MCF 10A (cell line): ENCODE results near the gene PRMT3. TPM values are rescaled to one million over a fixed set of nuclear protein-coding genes. Genes with fewer than 3 reads are reported as not detected.

Experiments used
- BruUV-seq: library from RNA; stranded (reverse); fragments of 400-500 nt; replicated peaks from 2 replicates; lab custom pipeline; 2021; lab: Mats Ljungman, UMichigan
- CTCF ChIA-PET: fragments of 300-600 bp; sonication (Branson Sonifier 250); formaldehyde crosslinking; extraction: SDS; loops from one replicate; lab custom pipeline; 2021; ENCODE audit warnings: antibody characterized with exemption, inconsistent platforms; lab: Yijun Ruan, JAX
- POLR2A ChIA-PET: fragments of 300-600, 350-650 bp; sonication (Branson Sonifier 250); formaldehyde crosslinking; extraction: SDS; loops from one replicate; lab custom pipeline; 2020; ENCODE audit warnings: antibody characterized with exemption, inconsistent platforms; lab: Yijun Ruan, JAX
- DNase-seq: peaks from one replicate; pipeline ENCODE4 v3.0.0-alpha.2; 2018; ENCODE audit not compliant: unreplicated experiment
- H3K27ac Mint-ChIP-seq: one replicate; pipeline ENCODE4 v1.8.0; 2022; ENCODE audit warnings: mild to moderate bottlenecking, low read depth, mixed read lengths; ENCODE audit not compliant: unreplicated experiment
- H3K27me3 Mint-ChIP-seq: one replicate; pipeline ENCODE4 v1.8.0; 2022; ENCODE audit warnings: mixed read lengths; ENCODE audit not compliant: insufficient read depth, unreplicated experiment
- H3K36me3 Mint-ChIP-seq: one replicate; pipeline ENCODE4 v1.8.0; 2022; ENCODE audit warnings: mild to moderate bottlenecking, moderate library complexity, mixed read lengths; ENCODE audit not compliant: insufficient read depth, unreplicated experiment
- H3K4me1 Mint-ChIP-seq: one replicate; pipeline ENCODE4 v1.8.0; 2022; ENCODE audit warnings: mixed read lengths; ENCODE audit not compliant: insufficient read depth, unreplicated experiment
- H3K4me3 Mint-ChIP-seq: one replicate; pipeline ENCODE4 v1.8.0; 2022; ENCODE audit warnings: mild to moderate bottlenecking, moderate library complexity, mixed read lengths; ENCODE audit not compliant: unreplicated experiment
- H3K9me3 Mint-ChIP-seq: one replicate; pipeline ENCODE4 v1.8.0; 2022; ENCODE audit warnings: mixed read lengths; ENCODE audit not compliant: unreplicated experiment
- intact Hi-C: fragments of 100-400 bp; cut with micrococcal nuclease; formaldehyde crosslinking; loops from 2 replicates; pipeline ENCODE4 v1.14.1; 2022
- total RNA-seq: library from RNA; stranded (reverse); gene quantifications from 2 replicates; pipeline ENCODE4 v1.2.3, GENCODE V29; 2022
- TF ChIP-seq, protein P1 (sequence below): fragments of 200-600 bp; IDR thresholded peaks from one replicate; pipeline ENCODE4 v1.8.0; 2022; ENCODE audit warnings: antibody characterized with exemption, mild to moderate bottlenecking; ENCODE audit not compliant: unreplicated experiment

The PRMT3 gene
- total RNA-seq, 1 experiment from 2014 or later: 60.1 TPM

DNA sequence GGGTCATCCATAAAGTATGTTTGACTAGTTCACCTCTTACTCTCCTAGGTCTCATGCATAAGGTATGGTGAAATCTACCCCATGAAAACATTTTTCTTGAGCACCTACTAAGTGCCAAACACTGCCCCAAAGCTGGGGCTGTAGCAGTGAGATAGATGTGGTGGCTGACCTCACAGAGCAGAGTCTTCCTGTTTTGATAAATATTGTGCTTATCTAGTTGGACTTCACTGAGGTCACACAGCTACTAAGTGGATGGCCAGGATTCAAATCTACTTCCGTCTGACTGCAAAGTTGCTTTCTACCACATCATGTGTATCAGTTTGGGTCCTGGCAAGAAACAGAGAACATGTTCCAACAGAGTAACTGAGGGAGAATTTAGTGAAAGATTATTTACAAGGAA is 30.4 kb upstream of the PRMT3 start:
- no peak overlapping the region for H3K27ac Mint-ChIP-seq
- no peaks in the 10 kb centered on the region for H3K27me3 Mint-ChIP-seq
- intact Hi-C loops: no loop called here
- CTCF ChIA-PET: interaction anchor here (1.8 to 12.3 kb wide), 3 partner anchors 197 to 230 kb away, joined by 4 to 253 read pairs (median 179); partner anchors contain the start of gene DBX1
- no TSS peak for BruUV-seq
- no peak for DNase-seq
- TF ChIP-seq, protein P1, sequence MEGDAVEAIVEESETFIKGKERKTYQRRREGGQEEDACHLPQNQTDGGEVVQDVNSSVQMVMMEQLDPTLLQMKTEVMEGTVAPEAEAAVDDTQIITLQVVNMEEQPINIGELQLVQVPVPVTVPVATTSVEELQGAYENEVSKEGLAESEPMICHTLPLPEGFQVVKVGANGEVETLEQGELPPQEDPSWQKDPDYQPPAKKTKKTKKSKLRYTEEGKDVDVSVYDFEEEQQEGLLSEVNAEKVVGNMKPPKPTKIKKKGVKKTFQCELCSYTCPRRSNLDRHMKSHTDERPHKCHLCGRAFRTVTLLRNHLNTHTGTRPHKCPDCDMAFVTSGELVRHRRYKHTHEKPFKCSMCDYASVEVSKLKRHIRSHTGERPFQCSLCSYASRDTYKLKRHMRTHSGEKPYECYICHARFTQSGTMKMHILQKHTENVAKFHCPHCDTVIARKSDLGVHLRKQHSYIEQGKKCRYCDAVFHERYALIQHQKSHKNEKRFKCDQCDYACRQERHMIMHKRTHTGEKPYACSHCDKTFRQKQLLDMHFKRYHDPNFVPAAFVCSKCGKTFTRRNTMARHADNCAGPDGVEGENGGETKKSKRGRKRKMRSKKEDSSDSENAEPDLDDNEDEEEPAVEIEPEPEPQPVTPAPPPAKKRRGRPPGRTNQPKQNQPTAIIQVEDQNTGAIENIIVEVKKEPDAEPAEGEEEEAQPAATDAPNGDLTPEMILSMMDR: no peak
- H3K4me3 Mint-ChIP-seq: no peak overlapping the region
- no peaks in the 10 kb centered on the region for H3K9me3 Mint-ChIP-seq
- H3K36me3 Mint-ChIP-seq: no peaks in the 10 kb centered on the region
- H3K4me1 Mint-ChIP-seq: peaks cover 11% of the 10 kb centered on the region
- POLR2A ChIA-PET: no interaction called here

DNA sequence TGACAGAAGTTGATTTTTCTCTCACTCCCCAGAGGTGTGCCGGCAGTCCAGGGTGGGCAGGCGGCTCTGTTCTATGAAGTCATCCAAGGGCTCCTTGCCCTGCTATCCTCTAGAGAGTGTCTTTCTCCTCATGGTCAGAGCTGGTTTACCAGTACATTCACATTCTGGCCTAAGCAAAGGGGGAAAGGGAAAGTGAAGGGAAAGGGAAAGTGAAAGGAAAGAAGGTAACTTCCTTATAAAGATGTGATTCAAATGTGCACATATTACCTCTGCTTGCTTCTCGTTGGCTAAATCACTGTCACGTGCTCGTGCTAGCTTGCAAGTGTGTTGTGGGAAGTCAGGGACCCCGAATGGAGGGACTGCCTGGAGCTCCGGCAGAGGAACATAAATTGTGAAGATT is 26.9 kb upstream of the PRMT3 start:
- BruUV-seq: no TSS peak
- H3K27me3 Mint-ChIP-seq: no peaks in the 10 kb centered on the region
- H3K36me3 Mint-ChIP-seq: no peaks in the 10 kb centered on the region
- POLR2A ChIA-PET: interaction anchor here (0.9 to 1.2 kb wide), 2 partner anchors 14 to 19 kb away, joined by 3 to 5 read pairs; no protein-coding TSS in a partner anchor
- no peak overlapping the region for H3K4me3 Mint-ChIP-seq
- CTCF ChIA-PET: interaction anchor here (1.1 to 11.2 kb wide), 3 partner anchors 10 to 423 kb away, joined by 3 to 253 read pairs (median 5); no protein-coding TSS in a partner anchor
- no peak for DNase-seq
- intact Hi-C loops: no loop called here
- peaks cover 13% of the 10 kb centered on the region for H3K4me1 Mint-ChIP-seq
- H3K27ac Mint-ChIP-seq: no peak overlapping the region
- TF ChIP-seq, protein P1: no peak
- H3K9me3 Mint-ChIP-seq: no peaks in the 10 kb centered on the region

DNA sequence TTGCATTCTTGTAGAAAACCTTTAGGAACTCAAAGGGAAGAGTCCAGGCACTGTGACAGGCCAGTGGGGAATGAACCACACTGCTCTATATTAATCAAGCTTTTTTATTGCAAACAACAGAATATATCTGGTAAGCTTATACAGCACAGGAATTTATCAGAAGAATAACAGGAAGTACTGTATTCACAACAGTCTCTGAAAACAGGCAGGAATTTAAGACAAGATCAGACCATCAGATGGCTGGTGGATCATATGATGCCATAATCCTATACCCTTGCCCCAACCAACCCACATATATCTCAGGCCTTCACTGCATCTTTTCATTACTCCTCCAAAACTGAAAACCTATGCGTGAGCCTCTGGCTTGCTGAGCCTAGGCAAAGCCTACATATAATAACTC is 25.0 kb upstream of the PRMT3 start:
- peaks cover 23% of the 10 kb centered on the region for H3K4me1 Mint-ChIP-seq
- ChIA-PET POLR2A (interaction anchor here (0.5 to 3.2 kb wide), 3 partner anchors 307 to 409 kb away, joined by 3 to 13 read pairs (median 3); no protein-coding TSS in a partner anchor), CTCF (interaction anchor here (0.7 to 6.4 kb wide), 5 partner anchors 9 to 372 kb away, joined by 3 to 66 read pairs (median 3); no protein-coding TSS in a partner anchor)
- no peak for DNase-seq
- H3K4me3 Mint-ChIP-seq: peak overlapping the region; percentile 75
- no peaks in the 10 kb centered on the region for H3K36me3 Mint-ChIP-seq
- no peaks in the 10 kb centered on the region for H3K9me3 Mint-ChIP-seq
- intact Hi-C loops: no loop called here
- TF ChIP-seq, protein P1: no peak
- no TSS peak for BruUV-seq
- H3K27ac Mint-ChIP-seq: peak overlapping the region; percentile 93
- H3K27me3 Mint-ChIP-seq: no peaks in the 10 kb centered on the region

GRCh38 chr11:20363149-20363499 is 24.4 kb upstream of the PRMT3 start:
- Mint-ChIP-seq H3K27me3 (no peaks in the 10 kb centered on the region), H3K4me3 (peak overlapping the region; percentile 75), H3K27ac (peak overlapping the region; percentile 93), H3K4me1 (peaks cover 26% of the 10 kb centered on the region), H3K36me3 (no peaks in the 10 kb centered on the region), H3K9me3 (no peaks in the 10 kb centered on the region)
- POLR2A ChIA-PET: interaction anchor here (0.6 to 3.4 kb wide), 8 partner anchors 8 to 494 kb away, joined by 3 to 28 read pairs (median 4); partner anchors contain the start of gene PRMT3
- intact Hi-C loops: no loop called here
- CTCF ChIA-PET: interaction anchor here (0.7 to 6.4 kb wide), 8 partner anchors 10 to 373 kb away, joined by 3 to 66 read pairs (median 4); no protein-coding TSS in a partner anchor
- BruUV-seq: TSS peak; percentile 20
- TF ChIP-seq, protein P1: no peak
- DNase-seq: no peak
